GM10248 (cell line): ENCODE measurements around the gene SESTD1.
A peak's percentile ranks its signal among the peaks of the same experiment; 100 is the strongest.
"Not testable (repeated sequence)": the region's sequence is repeated elsewhere in the genome, so short reads cannot be mapped to it uniquely, and the experiment has no call there.

Experiments used
- CTCF ChIA-PET: fragments of 300-600 bp; sonication (Branson Sonifier 250); formaldehyde crosslinking; extraction: SDS; loops from one replicate; lab custom pipeline; 2021; ENCODE audit warnings: antibody characterized with exemption; lab: Yijun Ruan, JAX
- POLR2A ChIA-PET: fragments of 350-650 bp; sonication (Branson Sonifier 250); formaldehyde crosslinking; extraction: SDS; loops from one replicate; lab custom pipeline; 2020; ENCODE audit warnings: antibody characterized with exemption; lab: Yijun Ruan, JAX
- DNase-seq: peaks from one replicate; pipeline ENCODE4 v3.0.0; 2012; ENCODE audit errors: extremely low spot score
- TF ChIP-seq, protein P1 (sequence below): IDR thresholded peaks from 2 replicates; pipeline ENCODE4 v1.5.1; 2012; ENCODE audit warnings: mild to moderate bottlenecking, low read depth; ENCODE audit errors: extremely low read depth, missing control alignments, control extremely low read depth

The SESTD1 gene

DNA sequence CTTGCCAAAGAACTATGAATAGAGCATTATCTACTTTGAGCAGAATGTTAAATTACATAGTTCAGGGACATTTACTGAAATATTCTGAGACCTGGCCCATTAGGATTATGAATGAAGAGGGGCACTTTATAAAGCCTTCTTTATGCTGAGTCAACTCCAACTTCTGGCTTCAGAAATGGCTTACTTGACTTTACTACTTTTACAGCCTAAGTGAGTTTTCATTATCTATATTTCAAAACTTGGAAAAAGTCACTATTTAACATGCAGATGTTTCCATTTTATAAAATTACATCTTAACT, 37.7 kb downstream of the SESTD1 start:
- ChIA-PET POLR2A (no interaction called here), CTCF (interaction anchor here (1.3 kb wide), 2 partner anchors 8 to 12 kb away, joined by 3 to 7 read pairs; no protein-coding TSS in a partner anchor)
- TF ChIP-seq, protein P1, sequence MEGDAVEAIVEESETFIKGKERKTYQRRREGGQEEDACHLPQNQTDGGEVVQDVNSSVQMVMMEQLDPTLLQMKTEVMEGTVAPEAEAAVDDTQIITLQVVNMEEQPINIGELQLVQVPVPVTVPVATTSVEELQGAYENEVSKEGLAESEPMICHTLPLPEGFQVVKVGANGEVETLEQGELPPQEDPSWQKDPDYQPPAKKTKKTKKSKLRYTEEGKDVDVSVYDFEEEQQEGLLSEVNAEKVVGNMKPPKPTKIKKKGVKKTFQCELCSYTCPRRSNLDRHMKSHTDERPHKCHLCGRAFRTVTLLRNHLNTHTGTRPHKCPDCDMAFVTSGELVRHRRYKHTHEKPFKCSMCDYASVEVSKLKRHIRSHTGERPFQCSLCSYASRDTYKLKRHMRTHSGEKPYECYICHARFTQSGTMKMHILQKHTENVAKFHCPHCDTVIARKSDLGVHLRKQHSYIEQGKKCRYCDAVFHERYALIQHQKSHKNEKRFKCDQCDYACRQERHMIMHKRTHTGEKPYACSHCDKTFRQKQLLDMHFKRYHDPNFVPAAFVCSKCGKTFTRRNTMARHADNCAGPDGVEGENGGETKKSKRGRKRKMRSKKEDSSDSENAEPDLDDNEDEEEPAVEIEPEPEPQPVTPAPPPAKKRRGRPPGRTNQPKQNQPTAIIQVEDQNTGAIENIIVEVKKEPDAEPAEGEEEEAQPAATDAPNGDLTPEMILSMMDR = no peak
- DNase-seq = no peak

DNA sequence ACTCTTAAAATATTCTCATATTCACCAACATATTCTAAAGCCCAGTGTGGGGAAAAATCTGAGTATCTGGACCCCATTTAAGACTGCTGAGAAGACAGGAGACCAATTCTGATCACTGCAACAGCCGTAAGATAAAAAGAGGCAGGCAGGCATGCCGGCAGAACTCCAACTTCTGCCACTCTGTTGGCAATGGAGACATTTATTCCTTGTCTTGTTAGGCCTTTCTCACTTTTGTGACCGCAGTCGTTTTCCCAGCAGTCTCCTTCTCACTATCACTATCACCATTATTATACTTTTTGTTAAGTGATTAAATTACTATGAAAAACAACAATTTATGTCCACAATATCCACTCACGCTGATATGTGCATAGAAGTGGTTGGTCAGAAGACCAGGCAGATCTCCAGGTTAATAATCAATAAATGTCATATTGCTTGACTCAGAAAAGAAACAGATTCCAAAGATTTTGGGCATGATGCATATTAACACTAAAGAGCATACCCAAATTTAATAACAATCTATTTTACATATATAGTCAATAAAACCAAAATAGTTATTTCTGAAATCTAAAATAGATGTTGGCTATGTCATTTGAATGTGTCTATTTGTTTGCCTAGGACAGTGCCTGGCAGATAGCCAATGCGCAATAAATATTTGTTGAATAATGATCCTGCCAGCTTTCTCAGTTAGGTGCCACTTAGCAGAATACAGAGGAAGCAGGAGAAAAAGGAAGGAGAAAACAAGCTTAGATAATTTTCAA, 38.2 kb downstream of the SESTD1 start:
- ChIA-PET POLR2A (no interaction called here), CTCF (no interaction called here)
- DNase-seq = no peak
- TF ChIP-seq, protein P1 = no peak

- DNase-seq = no peak
- ChIA-PET POLR2A (no interaction called here), CTCF (no interaction called here)
- TF ChIP-seq, protein P1 = no peak
These were observed 40.3 kb downstream of the SESTD1 start for GRCh38 chr2:179224361-179224760.

GRCh38 chr2:179222076-179222475, 42.6 kb downstream of the SESTD1 start:
- CTCF ChIA-PET = no interaction called here
- no peak for DNase-seq
- TF ChIP-seq, protein P1 = no peak
- POLR2A ChIA-PET = no interaction called here

GRCh38 chr2:179218848-179219594, 45.6 kb downstream of the SESTD1 start:
- DNase-seq = peak; percentile 63
- CTCF ChIA-PET = interaction anchor here (0.6 to 1.8 kb wide), 21 partner anchors 9 to 223 kb away, joined by 3 to 12 read pairs (median 4); no protein-coding TSS in a partner anchor
- TF ChIP-seq, protein P1 = peak; percentile 95
- POLR2A ChIA-PET = no interaction called here

- CTCF ChIA-PET, POLR2A ChIA-PET, DNase-seq: not testable (repeated sequence)
These were observed 50.0 kb downstream of the SESTD1 start for GRCh38 chr2:179214671-179215070.

- TF ChIP-seq, protein P1 = no peak
- ChIA-PET CTCF (no interaction called here), POLR2A (no interaction called here)
- DNase-seq = no peak
These were observed 53.3 kb downstream of the SESTD1 start for GRCh38 chr2:179211355-179211754.

DNA sequence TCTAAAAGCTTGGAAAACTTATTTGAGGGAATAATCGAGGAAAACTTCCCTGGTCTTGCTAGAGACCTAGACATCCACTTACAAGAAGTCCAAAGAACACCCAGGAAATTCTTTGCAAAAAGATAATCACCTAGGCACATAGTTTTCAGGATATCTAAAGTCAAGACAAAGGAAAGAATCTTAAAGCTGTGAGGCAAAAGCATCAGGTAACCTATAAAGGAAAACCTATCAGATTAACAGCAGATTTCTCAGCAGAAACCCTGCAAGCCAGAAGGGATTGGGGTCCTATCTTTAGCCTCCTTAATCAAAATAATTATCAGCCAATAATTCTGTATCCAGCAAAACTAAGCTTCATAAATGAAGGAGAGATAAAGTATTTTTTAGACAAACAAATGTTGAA, 56.4 kb downstream of the SESTD1 start:
- POLR2A ChIA-PET, DNase-seq, CTCF ChIA-PET: not testable (repeated sequence)
